Smooth muscle cell (in vitro differentiated cells): ENCODE results near the gene HSD17B4. TPM values are rescaled to one million over a fixed set of nuclear protein-coding genes. Genes with fewer than 3 reads are reported as not detected.
"Not testable (repeated sequence)": the region's sequence is repeated elsewhere in the genome, so short reads cannot be mapped to it uniquely, and the experiment has no call there.

ENCODE experiments used
- DNase-seq: peaks from one replicate; lab custom pipeline; 2025; ENCODE audit not compliant: unreplicated experiment; lab: John Stamatoyannopoulos, UW
- H2AFZ ChIP-seq: fragments of 200-600 bp; sonication (generic); 2 replicates; pipeline ENCODE4 v1.6.0; 2016; ENCODE audit warnings: antibody characterized with exemption, low read depth, mild to moderate bottlenecking
- H3F3A ChIP-seq: fragments of 200-600 bp; sonication (generic); 2 replicates; pipeline ENCODE4 v1.6.0; 2017; ENCODE audit warnings: antibody characterized with exemption, low read depth
- H3K27ac ChIP-seq: fragments of 200-600 bp; sonication (generic); 2 replicates; pipeline ENCODE4 v1.5.1; 2016; ENCODE audit warnings: low read depth, mild to moderate bottlenecking
- H3K27me3 ChIP-seq: fragments of 200-600 bp; sonication (generic); 2 replicates; pipeline ENCODE4 v1.6.1; 2016; ENCODE audit warnings: low read depth, mild to moderate bottlenecking
- H3K36me3 ChIP-seq: fragments of 200-600 bp; sonication (generic); 2 replicates; pipeline ENCODE4 v1.5.1; 2016; ENCODE audit warnings: low read depth
- H3K4me1 ChIP-seq: fragments of 200-600 bp; sonication (generic); 2 replicates; pipeline ENCODE4 v1.5.1; 2016; ENCODE audit warnings: low read depth
- H3K4me2 ChIP-seq: fragments of 200-600 bp; sonication (generic); 2 replicates; pipeline ENCODE4 v1.6.0; 2016; ENCODE audit warnings: mild to moderate bottlenecking
- H3K4me3 ChIP-seq: fragments of 200-600 bp; sonication (generic); 2 replicates; pipeline ENCODE4 v1.5.1; 2016; ENCODE audit warnings: mild to moderate bottlenecking
- H3K79me2 ChIP-seq: fragments of 200-600 bp; sonication (generic); 2 replicates; pipeline ENCODE4 v1.6.0; 2016; ENCODE audit warnings: low read depth, mild to moderate bottlenecking
- H3K9ac ChIP-seq: fragments of 200-600 bp; sonication (generic); 2 replicates; pipeline ENCODE4 v1.6.0; 2016; ENCODE audit warnings: low read depth
- H3K9me3 ChIP-seq: fragments of 200-600 bp; sonication (generic); replicated peaks from 2 replicates; pipeline ENCODE4 v1.5.1; 2016; ENCODE audit warnings: low read depth
- H4K20me1 ChIP-seq: fragments of 200-600 bp; sonication (generic); 2 replicates; pipeline ENCODE4 v1.6.0; 2016; ENCODE audit warnings: low read depth
- WGBS: methylation state at CpG from one replicate; pipeline ENCODE4 v1.1.7; 2016; ENCODE audit warnings: low lambda C conversion rate; 5-methylcytosine and 5-hydroxymethylcytosine counted together
- polyA plus RNA-seq: library from polyadenylated mRNA; unstranded; fragments of >200 nt; fragmentation: Nextera tagmentation; extraction: Ambion mirVana; gene quantifications from 2 replicates; pipeline ENCODE4 v1.2.1, GENCODE V29; 2016
- total RNA-seq: library from RNA; depleted of rRNA; stranded (reverse); fragments of >200 nt; gene quantifications from 2 replicates; pipeline ENCODE4 v1.2.3, GENCODE V29; 2014
- TF ChIP-seq, protein P1 (sequence below): fragments of 200-600 bp; sonication (generic); IDR thresholded peaks from 2 replicates; pipeline ENCODE4 v1.5.1; 2017; ENCODE audit warnings: borderline replicate concordance, mild to moderate bottlenecking, antibody characterized with exemption; ENCODE audit not compliant: insufficient read depth, poor library complexity, severe bottlenecking

Gene HSD17B4
- total and polyA plus RNA-seq, 2 experiments from 2014 or later, result 64.5 to 116 TPM

DNA sequence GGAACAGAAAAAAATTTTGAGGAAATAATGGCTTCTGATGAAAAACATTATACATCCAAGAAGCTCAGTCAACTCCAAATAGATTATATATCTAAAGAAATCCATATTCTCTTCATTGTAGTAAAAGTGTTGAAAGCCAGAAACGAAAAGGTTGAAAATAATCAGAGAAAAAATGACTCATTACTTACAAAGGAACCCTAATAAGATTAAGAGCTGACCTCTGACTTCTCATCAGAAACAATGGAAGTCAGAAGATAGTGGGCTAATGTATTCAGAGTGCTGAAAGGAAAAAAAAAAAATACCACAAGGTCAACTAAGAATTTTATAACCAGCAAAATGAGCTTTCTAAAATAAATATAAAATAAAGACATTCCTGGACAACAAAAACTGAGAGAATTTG lies 60.0 kb downstream of the HSD17B4 start:
- DNase-seq, result no peak
- no peaks in the 10 kb centered on the region for H3K27me3 ChIP-seq
- no peaks in the 10 kb centered on the region for H3F3A ChIP-seq
- no peak overlapping the region for H2AFZ ChIP-seq
- no peaks in the 10 kb centered on the region for H3K4me1 ChIP-seq
- TF ChIP-seq, protein P1, sequence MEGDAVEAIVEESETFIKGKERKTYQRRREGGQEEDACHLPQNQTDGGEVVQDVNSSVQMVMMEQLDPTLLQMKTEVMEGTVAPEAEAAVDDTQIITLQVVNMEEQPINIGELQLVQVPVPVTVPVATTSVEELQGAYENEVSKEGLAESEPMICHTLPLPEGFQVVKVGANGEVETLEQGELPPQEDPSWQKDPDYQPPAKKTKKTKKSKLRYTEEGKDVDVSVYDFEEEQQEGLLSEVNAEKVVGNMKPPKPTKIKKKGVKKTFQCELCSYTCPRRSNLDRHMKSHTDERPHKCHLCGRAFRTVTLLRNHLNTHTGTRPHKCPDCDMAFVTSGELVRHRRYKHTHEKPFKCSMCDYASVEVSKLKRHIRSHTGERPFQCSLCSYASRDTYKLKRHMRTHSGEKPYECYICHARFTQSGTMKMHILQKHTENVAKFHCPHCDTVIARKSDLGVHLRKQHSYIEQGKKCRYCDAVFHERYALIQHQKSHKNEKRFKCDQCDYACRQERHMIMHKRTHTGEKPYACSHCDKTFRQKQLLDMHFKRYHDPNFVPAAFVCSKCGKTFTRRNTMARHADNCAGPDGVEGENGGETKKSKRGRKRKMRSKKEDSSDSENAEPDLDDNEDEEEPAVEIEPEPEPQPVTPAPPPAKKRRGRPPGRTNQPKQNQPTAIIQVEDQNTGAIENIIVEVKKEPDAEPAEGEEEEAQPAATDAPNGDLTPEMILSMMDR, result no peak
- H3K4me2 ChIP-seq, result no peak overlapping the region
- H3K27ac ChIP-seq, result no peak overlapping the region
- no peaks in the 10 kb centered on the region for H4K20me1 ChIP-seq
- 92% methylated on average over 1 of the region's 1 CpG for WGBS
- no peak overlapping the region for H3K4me3 ChIP-seq
- H3K79me2 ChIP-seq, result no peaks in the 10 kb centered on the region
- peaks cover 19% of the 10 kb centered on the region for H3K36me3 ChIP-seq
- no peak overlapping the region for H3K9ac ChIP-seq
- H3K9me3 ChIP-seq, result no peaks in the 10 kb centered on the region

DNA sequence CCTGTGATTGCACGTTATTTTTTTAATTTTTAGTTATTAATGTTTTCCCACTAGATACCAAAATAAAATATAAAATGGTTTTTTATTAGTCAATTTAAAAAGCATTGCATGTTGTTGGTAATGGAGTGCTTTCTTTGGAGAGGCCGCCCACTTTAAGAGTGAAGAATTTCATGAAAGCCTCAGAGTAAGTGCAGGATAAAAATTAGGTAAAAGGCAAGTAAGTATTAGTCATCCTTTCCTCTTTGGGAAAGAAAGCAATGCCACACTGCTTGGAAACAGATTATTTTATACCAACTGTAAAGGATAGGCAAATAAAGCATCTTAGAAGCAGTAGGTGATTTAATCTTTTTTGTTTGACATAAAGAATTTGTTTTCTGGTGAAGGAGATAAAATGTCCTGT lies 62.9 kb downstream of the HSD17B4 start:
- H3K4me3 ChIP-seq, result no peak overlapping the region
- H3F3A ChIP-seq, result no peaks in the 10 kb centered on the region
- H4K20me1 ChIP-seq, result no peaks in the 10 kb centered on the region
- H3K9ac ChIP-seq, result no peak overlapping the region
- H2AFZ ChIP-seq, result no peak overlapping the region
- no peak overlapping the region for H3K27ac ChIP-seq
- no peaks in the 10 kb centered on the region for H3K27me3 ChIP-seq
- no peaks in the 10 kb centered on the region for H3K79me2 ChIP-seq
- no peaks in the 10 kb centered on the region for H3K4me1 ChIP-seq
- H3K36me3 ChIP-seq, result peaks cover 14% of the 10 kb centered on the region
- no peak for DNase-seq
- TF ChIP-seq, protein P1, result no peak
- H3K9me3 ChIP-seq, result no peaks in the 10 kb centered on the region
- no peak overlapping the region for H3K4me2 ChIP-seq
- WGBS, result 83% methylated on average over 2 of the region's 2 CpGs

DNA sequence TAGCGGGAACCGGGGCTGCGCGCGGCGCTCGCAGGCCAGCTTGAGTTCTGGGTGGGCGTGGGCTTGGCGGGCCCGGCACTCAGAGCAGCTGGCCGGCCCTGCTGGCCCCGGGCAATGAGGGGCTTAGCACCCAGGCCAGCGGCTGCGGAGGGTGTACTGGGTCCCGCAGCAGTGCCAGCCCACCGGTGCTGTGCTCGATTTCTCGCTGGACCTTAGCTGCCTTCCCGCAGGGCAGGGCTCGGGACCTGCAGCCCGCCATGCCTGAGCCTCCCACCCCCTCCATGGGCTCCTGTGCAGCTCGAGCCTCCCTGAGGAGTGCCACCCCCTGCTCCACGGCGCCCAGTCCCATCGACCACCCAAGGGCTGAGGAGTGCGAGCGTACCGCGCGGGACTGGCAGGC lies 64.8 kb downstream of the HSD17B4 start:
- 96% methylated on average over 30 of the region's 30 CpGs for WGBS
- not testable (repeated sequence) for H3K27me3 ChIP-seq

DNA sequence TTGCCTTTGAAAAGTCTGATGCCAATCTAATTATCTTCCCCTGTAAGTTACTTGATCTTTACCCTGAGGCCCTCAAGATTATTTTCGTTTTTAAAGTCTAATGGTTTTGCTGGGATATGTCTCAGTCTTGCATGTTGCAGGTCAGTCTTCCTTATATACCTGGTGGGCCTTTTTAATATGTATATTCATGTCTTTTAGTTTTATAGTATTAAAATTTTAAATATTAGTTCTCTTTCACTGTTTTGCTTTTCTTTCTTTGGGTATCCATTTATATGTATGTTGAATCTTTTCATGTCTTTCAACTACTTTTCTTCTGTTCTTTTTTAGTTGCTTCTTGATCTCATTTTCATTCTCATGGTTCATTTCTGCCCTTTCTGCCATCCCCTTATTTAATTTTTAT lies 68.9 kb downstream of the HSD17B4 start:
- TF ChIP-seq, protein P1, result no peak
- WGBS, result 78% methylated on average over 1 of the region's 1 CpG
- DNase-seq, result no peak
- Histone ChIP-seq H2AFZ (no peak overlapping the region), H3K27ac (no peak overlapping the region), H3K4me2 (no peak overlapping the region), H3K79me2 (no peaks in the 10 kb centered on the region), H3K9me3 (no peaks in the 10 kb centered on the region), H3F3A (no peaks in the 10 kb centered on the region), H3K9ac (no peak overlapping the region), H3K36me3 (no peaks in the 10 kb centered on the region), H3K27me3 (no peaks in the 10 kb centered on the region), H3K4me3 (no peak overlapping the region), H3K4me1 (peaks cover 8% of the 10 kb centered on the region), H4K20me1 (no peaks in the 10 kb centered on the region)

More for the DNA sequence above, 64.8 kb downstream of the HSD17B4 start:
- H3K9ac ChIP-seq, H3K79me2 ChIP-seq, H3K36me3 ChIP-seq, DNase-seq, H3K4me1 ChIP-seq, H3K4me3 ChIP-seq, H3K27ac ChIP-seq, H2AFZ ChIP-seq, H3K4me2 ChIP-seq, H3K9me3 ChIP-seq, H3F3A ChIP-seq, H4K20me1 ChIP-seq: not testable (repeated sequence)
